ENCODE results near the gene SAMD4A.

The SAMD4A gene

GRCh38 chr14:54686871-54687749 lies 120.2 kb downstream of the SAMD4A start:
- no peak for DNase-seq

DNA sequence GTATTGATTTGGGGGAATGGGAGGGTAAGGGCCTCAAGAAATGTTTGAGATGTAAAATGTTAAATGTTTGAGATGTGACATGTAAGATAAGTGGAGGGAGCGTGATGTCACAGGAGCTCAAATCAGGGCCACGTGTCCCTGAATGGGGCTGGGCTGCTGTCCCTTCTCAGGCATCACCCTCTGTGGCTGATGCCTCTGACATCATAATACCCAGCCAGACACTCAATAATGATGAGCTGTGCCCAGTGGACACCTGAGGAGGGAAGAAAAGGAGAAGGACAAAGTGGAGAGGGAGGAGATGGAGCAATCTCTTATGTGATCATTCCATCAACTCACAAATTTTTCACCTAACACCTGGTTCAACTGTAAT lies 120.8 kb downstream of the SAMD4A start:
- DNase-seq = no peak

- DNase-seq = no peak
These were observed 121.3 kb downstream of the SAMD4A start for GRCh38 chr14:54688229-54688628.

DNA sequence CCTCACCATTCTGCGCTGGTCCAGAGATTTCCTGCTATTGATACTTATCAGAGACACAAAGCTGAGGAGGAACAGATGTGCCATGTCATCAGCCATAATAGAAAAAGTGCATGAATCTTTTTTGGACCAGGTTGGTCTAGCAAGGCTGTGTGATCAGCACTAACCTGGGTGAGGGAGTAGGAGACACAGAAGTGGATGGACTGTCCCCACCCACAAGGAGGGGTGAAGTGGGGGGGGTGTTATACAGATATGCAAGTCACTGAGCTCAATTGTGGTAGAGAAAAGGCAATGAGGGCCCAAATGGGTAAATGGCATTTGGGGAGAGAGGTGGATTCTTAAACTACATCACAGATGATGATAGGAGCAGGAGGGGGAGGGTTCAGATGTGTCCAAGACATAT lies 123.0 kb downstream of the SAMD4A start:
- DNase-seq = no peak

DNA sequence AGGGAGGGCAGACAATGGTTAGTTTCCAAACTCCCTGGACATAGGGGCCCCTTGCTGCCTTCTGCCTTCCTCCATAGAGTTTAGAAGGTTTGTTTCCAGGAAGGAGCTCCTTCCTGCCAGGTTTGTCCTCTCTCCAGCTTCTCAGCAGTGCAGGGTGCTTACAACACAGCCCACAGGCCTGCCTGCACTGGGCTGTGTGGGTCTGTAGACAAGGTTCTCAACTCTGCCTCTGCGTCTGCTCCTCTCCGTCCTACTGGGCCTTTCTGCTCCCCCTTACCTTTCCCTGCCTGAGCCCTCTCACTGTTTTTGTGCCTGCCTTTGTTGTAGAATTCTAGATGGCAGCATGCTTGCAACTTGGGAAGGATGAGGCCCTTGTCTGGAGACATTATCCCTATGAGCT lies 124.0 kb downstream of the SAMD4A start:
- no peak for DNase-seq

GRCh38 chr14:54691525-54692283 lies 124.8 kb downstream of the SAMD4A start:
- DNase-seq = peak; percentile 58

DNA sequence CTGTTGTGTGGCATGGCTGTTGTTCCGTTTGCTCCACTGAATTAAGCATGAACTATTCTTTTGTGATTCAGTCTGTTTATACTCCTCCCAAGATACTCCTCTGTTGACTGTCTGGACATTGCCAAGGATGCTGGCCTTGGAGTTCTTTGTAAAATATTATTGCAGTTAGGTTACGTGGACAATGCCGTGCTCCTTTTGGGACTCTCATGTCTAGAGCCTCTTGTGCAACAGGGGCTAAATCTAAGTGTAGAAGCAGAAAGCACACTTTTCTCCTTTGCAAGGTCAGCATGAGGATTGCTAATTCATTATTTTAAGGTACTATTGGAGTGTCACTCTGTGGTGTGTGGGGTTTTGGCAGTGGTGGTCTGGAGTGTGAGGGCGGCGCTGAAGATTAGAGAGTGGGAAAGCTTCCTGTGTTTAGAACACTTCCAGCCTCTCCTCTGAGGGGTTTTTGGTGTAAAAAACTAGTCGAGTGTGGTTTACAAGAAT lies 125.4 kb downstream of the SAMD4A start:
- DNase-seq = no peak

GRCh38 chr14:54693761-54694160 lies 126.8 kb downstream of the SAMD4A start:
- DNase-seq = no peak

DNA sequence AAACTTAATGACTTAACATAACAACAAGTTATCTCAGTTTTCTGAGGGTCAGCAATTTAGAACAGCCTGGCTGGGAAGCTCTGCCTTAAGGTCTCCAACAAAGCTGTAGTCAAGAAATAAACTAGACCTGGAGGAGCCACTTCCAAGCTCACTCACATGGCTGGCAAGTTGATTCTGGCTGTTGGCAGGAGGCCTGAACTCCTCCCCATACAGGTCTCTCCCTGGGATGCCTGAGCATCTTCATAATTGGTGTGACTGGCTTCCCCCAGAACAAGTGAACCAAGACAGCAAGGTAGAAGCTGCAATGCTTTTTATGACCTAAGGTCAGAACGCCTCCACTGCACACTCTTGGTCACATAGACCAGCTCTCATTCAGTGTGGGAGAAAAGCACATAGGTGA lies 128.3 kb downstream of the SAMD4A start:
- no peak for DNase-seq

- no peak for DNase-seq
These were observed 130.1 kb downstream of the SAMD4A start for GRCh38 chr14:54697001-54697400.

DNA sequence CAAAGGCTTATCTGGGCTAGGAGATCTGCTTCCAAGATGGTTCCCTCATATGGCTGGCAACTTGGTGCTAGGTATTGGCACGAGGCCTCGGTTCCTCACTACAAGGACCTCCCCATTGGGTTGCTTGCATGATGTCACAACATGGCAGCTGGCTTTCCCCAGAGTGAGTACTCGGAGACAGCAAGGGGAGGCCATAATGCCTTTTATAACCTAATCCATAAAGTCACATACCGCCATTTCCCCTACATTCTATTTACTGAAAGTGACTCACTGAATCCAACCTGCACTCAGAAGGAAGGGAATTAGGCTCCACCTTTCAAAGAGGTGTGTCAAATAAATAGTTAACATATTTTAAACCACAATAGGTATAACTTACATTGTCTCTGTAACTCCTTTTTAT lies 130.9 kb downstream of the SAMD4A start:
- DNase-seq = no peak

- no peak for DNase-seq
These were observed 131.6 kb downstream of the SAMD4A start for GRCh38 chr14:54698501-54698900.

- no peak for DNase-seq
These were observed 132.1 kb downstream of the SAMD4A start for GRCh38 chr14:54698966-54699530.

- DNase-seq = no peak
These were observed 132.8 kb downstream of the SAMD4A start for GRCh38 chr14:54699735-54700134.

DNA sequence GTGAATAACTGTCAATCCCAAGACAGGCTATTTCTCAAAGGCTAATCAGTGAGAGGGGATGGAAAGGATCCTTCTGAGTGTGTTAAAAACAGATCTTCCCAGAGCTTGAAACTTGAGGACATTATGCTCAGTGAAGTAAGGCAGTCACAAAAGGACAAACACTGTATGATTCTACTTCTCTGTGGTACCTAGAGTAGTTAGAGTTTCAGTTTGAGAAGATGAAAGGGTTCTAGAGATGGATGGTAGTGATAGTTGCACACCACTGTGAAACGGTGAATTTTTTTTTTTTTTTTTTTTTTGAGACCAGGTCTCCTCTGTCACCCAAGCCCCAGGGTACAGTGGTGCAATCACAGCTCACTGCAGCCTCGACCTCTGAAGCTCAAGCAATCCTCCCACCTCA lies 133.8 kb downstream of the SAMD4A start:
- no peak for DNase-seq

GRCh38 chr14:54702014-54702491 lies 135.1 kb downstream of the SAMD4A start:
- DNase-seq = no peak

GRCh38 chr14:54702492-54702891 lies 135.6 kb downstream of the SAMD4A start:
- DNase-seq = no peak

DNA sequence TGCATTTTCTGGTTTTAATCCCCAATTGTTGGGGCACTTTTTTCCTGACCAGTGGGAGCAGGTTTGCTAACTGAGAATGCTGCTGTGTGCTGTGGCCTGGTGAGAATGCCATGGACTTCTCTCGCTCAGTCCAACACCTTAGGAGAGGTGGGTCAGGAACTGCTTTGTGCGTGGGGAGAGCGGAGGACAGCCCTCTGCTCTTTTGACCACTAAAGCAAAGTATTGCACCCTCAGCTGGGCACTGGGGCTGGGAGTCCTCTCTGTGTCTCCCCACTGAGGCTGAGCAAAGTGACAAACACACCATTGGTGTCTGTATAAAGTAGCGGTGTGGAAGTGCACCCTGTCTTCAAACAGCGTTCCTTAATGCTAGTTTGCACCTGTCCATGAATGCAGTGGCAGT lies 136.2 kb downstream of the SAMD4A start:
- no peak for DNase-seq

DNA sequence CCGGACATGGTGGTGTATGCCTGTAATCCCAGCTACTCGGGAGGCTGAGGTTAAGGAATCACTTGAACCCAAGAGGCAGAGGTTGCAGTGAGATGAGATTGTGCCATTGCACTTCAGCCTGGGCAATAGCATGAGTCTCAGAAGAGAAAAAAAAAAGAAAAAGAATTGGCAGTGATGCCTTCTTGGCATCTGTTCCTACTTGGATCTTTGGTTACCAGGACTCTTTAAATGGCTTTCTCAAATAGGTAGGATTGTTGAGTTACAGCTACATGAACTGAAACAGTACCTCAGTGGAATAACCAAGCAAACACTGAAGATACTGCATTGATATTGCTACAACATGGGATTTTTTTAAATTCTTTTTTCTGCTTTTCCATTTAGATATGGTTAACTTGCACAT lies 136.8 kb downstream of the SAMD4A start:
- DNase-seq = no peak

DNA sequence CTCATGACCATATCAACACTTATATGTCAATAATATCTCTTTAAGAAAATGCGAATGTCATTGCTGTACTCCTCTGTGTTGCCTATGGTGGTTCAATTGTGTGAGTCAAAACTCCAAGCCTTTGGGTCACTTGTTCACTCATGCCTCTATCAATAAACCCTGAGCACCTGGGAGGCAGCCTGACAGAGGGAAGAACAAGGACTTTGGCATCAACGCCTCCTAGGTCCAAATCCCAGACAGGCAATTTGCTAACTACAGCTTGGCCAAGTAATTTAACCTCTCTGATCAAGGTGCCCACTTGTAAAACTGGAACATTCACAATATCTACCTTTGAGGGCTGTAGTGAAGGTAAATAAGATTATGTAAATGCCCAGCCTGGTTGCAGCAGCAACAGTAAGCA lies 137.8 kb downstream of the SAMD4A start:
- no peak for DNase-seq

GRCh38 chr14:54706769-54707168 lies 139.8 kb downstream of the SAMD4A start:
- DNase-seq = no peak

DNA sequence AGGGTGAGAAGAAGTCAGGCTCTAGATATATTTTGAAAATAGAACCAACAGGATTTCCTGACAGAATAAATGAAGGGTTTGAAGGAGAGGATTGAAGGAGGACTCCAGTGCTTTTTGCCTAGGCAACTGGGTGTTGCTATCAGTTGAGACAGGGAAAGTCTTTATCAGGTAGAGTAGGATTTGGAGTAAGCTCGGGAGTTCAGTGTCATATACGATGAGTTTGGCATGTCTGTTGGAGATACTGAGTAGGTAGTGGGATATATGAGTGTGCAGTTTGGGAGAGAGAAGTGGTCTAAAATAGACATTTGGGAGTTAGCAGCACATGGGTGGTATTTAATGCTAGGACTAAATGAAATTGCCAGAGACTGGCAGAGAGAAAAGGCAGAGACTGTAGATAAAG lies 141.2 kb downstream of the SAMD4A start:
- no peak for DNase-seq

- DNase-seq = no peak
These were observed 142.1 kb downstream of the SAMD4A start for GRCh38 chr14:54708982-54709381.

DNA sequence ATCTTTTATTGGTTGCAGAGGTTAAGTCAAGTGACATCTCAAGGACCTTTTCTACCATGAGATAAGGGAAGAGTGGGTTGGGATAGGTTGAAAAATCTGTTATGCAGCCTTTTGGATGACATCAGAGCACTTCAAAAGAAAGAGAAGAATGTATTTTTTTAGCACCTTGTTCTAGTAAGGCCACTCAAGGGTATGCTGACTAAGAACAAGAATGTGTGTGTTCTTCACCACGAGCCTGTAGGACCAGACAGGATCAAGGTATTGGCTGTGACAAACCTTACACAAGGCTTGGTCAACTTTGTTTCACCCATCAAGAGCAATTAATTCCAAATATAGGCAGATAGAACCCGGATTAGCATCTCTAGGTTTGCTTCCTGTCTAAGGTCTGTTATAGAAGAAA lies 142.5 kb downstream of the SAMD4A start:
- no peak for DNase-seq
